Peyer's patch (tissue), 4 donors: ENCODE measurements around the gene ARNT2. TPM values are rescaled to one million over a fixed set of nuclear protein-coding genes. Genes with fewer than 3 reads are reported as not detected.

Source experiments
- DNase-seq, 3 donors: peaks; one replicate each; pipeline ENCODE4 v3.0.0-alpha.2; 2017 to 2019
- H3K27ac ChIP-seq, 4 donors: fragments of 200-600 bp; sonication (generic); one replicate each; pipeline ENCODE4 v1.5.1; 2016 to 2019
- H3K27me3 ChIP-seq, 2 donors: fragments of 200-600 bp; sonication (generic); one replicate each; pipeline ENCODE4 v1.5.1; 2019
- H3K36me3 ChIP-seq, 3 donors: fragments of 200-600 bp; sonication (generic); one replicate each; pipeline ENCODE4 v1.5.1; 2016 to 2019
- H3K4me1 ChIP-seq, 4 donors: fragments of 200-600 bp; sonication (generic); one replicate each; pipeline ENCODE4 v1.5.1; 2016 to 2019
- H3K4me3 ChIP-seq, 4 donors: fragments of 200-600 bp; sonication (generic); 1 replicate in 3 of 4; 2 replicates in 1 of 4; pipeline ENCODE4 v1.5.1; 2016 to 2019; ENCODE audit warnings: mild to moderate bottlenecking in 1 of 4
- H3K9me3 ChIP-seq, 4 donors: fragments of 200-600 bp; sonication (generic); one replicate each; pipeline ENCODE4 v1.5.1; 2016 to 2019; ENCODE audit warnings: mild to moderate bottlenecking in 1 of 4
- POLR2A ChIP-seq, 2 donors: fragments of 450-650 bp; IDR thresholded peaks; one replicate each; pipeline ENCODE4 v1.5.1; 2017; ENCODE audit warnings: antibody characterized with exemption in 2 of 2, mild to moderate bottlenecking in 2 of 2, moderate library complexity in 2 of 2
- total RNA-seq, 4 donors: library from RNA; depleted of rRNA; stranded (reverse); fragments of >200 nt; gene quantifications; one replicate each; pipeline ENCODE4 v1.1.0, GENCODE V29; 2016
- TF ChIP-seq, protein P1 (sequence below), 6 experiments: fragments of 450-650 bp in 4 of 6; fragments of 200-600 bp in 2 of 6; sonication (generic) in 1 of 6; IDR thresholded peaks; one replicate each; pipeline ENCODE4 v1.5.1; 2017 to 2019; ENCODE audit warnings: antibody characterized with exemption in 6 of 6, mild to moderate bottlenecking in 3 of 6, moderate library complexity in 1 of 6

Gene ARNT2
- total RNA-seq, 4 donors from 2014 or later: 2.5 to 10.3 (median 4.5) TPM

DNA sequence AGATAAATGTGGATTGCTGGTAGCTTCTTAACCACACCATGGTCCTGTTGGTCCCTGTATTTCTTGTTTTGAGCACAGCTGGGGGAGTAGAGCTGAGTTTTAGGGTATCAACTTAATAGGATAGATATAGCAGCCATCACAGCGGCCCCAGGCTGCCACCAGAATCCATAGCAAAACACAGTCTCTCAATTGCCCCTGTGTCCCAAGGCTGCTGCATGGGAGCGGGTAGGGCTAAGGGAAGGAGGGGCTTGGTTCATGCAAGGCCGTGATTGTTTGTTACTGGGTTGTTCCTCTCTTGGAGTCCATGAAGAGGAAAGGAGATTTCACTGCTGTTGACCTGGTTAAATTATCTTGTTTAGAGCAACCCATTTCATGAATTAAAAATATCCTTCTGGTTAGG, 22.1 kb downstream of the ARNT2 start:
- Histone ChIP-seq H3K27me3 (no peaks in the 10 kb centered on the region), H3K36me3 (no peaks in the 10 kb centered on the region), H3K4me3 (no peak overlapping the region), H3K27ac (no peak overlapping the region), H3K9me3 (no peaks in the 10 kb centered on the region), H3K4me1 (no peaks in the 10 kb centered on the region)
- DNase-seq: no peak
- TF ChIP-seq POLR2A (IDR thresholded peaks at IDR 0.05): no peak
- TF ChIP-seq, protein P1, sequence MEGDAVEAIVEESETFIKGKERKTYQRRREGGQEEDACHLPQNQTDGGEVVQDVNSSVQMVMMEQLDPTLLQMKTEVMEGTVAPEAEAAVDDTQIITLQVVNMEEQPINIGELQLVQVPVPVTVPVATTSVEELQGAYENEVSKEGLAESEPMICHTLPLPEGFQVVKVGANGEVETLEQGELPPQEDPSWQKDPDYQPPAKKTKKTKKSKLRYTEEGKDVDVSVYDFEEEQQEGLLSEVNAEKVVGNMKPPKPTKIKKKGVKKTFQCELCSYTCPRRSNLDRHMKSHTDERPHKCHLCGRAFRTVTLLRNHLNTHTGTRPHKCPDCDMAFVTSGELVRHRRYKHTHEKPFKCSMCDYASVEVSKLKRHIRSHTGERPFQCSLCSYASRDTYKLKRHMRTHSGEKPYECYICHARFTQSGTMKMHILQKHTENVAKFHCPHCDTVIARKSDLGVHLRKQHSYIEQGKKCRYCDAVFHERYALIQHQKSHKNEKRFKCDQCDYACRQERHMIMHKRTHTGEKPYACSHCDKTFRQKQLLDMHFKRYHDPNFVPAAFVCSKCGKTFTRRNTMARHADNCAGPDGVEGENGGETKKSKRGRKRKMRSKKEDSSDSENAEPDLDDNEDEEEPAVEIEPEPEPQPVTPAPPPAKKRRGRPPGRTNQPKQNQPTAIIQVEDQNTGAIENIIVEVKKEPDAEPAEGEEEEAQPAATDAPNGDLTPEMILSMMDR (IDR thresholded peaks at IDR 0.05): no peak

DNA sequence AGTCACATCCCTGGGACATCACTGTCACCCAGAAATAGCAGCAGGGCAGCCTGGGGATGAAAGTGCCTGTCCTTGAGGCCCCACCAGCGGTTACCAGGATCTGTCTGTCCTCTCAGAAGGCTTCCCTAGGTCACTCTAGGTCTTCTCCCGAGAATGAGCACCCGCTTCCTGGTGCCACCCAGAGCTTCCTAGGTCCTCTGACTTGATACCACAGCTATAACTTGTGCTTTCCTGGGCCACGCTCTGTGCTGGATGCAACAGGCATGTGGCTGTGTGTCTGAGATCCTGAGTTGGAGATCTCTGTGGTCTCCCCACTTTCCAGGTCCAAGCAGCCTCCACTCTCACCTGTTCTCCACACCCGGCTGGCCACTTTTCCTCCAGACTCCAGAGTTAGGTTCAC, 25.8 kb downstream of the ARNT2 start:
- no peak for TF ChIP-seq POLR2A (IDR thresholded peaks at IDR 0.05)
- TF ChIP-seq, protein P1 (IDR thresholded peaks at IDR 0.05): no peak
- H3K27me3 ChIP-seq: no peaks in the 10 kb centered on the region
- H3K9me3 ChIP-seq: no peaks in the 10 kb centered on the region
- H3K27ac ChIP-seq: no peak overlapping the region
- H3K36me3 ChIP-seq: no peaks in the 10 kb centered on the region
- DNase-seq: no peak
- no peak overlapping the region for H3K4me3 ChIP-seq
- H3K4me1 ChIP-seq: no peaks in the 10 kb centered on the region

DNA sequence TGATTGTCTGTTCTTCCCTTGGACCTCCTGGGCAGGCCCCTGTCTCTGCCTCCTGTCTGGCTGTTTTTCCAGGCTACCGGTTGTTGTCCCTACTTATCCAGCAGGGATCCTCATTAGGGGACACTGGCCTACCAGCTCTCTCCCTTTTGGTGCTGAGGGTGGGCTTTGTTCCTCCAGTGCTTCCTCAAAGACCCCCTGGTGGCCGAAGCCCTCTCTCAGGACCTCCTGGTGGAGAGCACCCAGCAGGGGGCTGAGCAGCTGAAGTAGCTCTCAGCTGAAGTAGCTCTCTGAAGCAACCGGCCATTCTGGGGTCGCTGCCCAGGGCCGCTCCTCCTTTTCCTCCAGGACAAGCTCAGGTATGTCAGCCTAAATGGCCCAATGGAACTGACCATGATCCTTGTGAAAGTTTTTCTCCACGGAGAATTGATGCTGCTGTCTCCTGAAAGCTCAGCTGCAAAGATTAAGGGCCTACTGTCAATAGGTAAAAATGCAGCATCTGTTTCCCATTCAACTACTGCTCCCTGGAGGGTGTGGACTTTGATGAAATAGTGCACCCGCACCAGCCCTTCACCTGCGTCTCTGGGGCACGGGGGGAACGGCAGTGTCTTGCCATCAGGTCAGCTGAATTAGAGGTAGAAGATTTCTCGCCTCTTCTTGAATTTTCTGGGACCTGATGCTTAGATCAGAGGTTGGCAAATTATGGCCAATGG, 27.6 kb downstream of the ARNT2 start:
- H3K27ac ChIP-seq: no peak overlapping the region
- no peaks in the 10 kb centered on the region for H3K4me1 ChIP-seq
- no peak overlapping the region for H3K4me3 ChIP-seq
- DNase-seq: no peak
- no peaks in the 10 kb centered on the region for H3K9me3 ChIP-seq
- H3K36me3 ChIP-seq: no peaks in the 10 kb centered on the region
- no peak for TF ChIP-seq POLR2A (IDR thresholded peaks at IDR 0.05)
- TF ChIP-seq, protein P1 (IDR thresholded peaks at IDR 0.05): no peak
- H3K27me3 ChIP-seq: no peaks in the 10 kb centered on the region

DNA sequence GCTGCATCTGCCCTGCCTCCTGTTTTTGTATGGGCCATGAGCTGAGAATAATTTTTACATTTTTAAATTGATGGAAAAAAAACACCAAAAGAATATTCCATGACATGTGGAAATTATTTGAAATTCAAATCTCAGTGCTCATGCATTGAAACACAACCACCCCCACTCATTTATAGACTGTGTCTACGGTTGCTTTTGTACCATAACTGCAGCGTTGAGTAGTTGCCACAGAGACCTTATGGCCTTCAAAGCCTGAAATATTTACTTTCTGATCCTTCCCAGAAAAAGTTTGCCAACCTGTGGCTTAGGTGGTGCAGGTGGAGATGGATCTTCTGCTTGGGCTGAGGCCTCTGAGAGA, 28.1 kb downstream of the ARNT2 start:
- H3K4me3 ChIP-seq: no peak overlapping the region
- H3K27me3 ChIP-seq: no peaks in the 10 kb centered on the region
- no peaks in the 10 kb centered on the region for H3K36me3 ChIP-seq

DNA sequence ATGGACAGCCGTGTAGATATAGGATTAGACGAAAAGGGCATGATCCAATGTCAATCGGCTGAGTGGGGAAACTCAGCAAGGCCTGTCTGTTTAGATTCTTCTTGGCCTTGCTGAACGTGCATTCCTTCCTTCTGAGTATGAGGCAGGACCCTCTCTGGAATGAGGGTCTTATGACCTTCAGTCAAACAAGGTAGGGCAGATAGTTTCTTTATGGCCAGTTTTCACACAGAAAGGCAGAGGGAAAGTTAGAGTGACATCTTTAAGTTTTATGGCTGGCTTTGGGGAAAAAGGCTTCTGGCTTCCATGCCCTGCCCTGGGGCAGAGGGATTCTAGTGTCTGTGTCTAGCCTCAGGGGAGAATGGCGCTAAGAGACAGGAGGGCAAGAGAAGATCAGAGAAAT, 29.7 kb downstream of the ARNT2 start:
- TF ChIP-seq, protein P1 (IDR thresholded peaks at IDR 0.05): no peak
- TF ChIP-seq POLR2A (IDR thresholded peaks at IDR 0.05): no peak
- H3K27me3 ChIP-seq: no peaks in the 10 kb centered on the region
- no peaks in the 10 kb centered on the region for H3K9me3 ChIP-seq
- H3K4me3 ChIP-seq: no peak overlapping the region
- H3K27ac ChIP-seq: no peak overlapping the region
- no peaks in the 10 kb centered on the region for H3K36me3 ChIP-seq
- no peaks in the 10 kb centered on the region for H3K4me1 ChIP-seq
- DNase-seq: no peak

More for the DNA sequence above, 28.1 kb downstream of the ARNT2 start:
- no peaks in the 10 kb centered on the region for H3K9me3 ChIP-seq
- no peaks in the 10 kb centered on the region for H3K4me1 ChIP-seq
- no peak overlapping the region for H3K27ac ChIP-seq
- TF ChIP-seq, protein P1 (IDR thresholded peaks at IDR 0.05): no peak
- no peak for TF ChIP-seq POLR2A (IDR thresholded peaks at IDR 0.05)
- DNase-seq: no peak
